ENCODE results near the gene HK1.

DNA sequence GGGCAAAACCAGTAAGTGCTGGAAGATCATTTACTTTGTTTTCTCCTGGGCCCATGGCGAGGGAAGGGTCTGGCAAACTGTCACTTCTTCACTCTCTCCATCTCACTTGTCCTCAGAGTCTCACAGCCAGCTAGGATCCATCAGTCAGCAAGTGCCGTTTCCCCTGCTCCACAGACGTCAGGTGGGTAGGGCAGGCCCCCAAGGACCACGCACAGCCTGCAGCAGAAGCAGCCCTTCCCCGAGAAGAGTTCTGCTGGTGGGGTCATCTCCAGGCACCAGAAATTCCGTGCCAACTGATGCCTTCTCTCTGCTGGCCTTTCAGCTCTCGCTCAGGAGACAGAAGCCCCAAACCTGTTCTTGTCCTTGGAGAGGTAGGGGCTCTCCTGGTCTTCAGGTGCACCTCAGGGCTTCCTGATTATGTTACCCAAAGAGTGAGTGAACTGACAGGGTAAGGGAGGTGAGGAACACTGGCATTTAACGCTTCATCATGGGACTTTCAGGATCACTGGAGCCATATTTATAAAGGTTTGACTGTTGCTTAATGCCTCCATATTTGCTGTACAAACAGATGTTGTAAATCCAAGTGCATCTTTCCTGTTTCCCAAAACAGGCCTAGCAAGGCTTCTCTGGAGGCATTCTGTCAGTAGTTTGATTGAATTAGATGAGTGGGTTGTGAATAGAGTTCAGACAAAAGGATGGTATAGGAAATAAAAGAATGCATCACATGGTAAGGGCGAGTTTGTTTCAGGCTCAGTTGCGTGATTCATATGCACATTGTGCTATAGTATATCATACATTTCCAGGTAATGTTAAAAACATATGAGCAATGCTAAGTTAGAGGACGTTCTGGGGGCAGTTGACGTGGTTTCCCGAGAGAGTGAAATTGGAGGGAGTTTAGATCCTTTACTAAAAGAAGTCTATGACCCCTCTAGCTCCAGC lies 159.3 kb downstream of the HK1 start:
- TF ChIP-seq, protein P1, sequence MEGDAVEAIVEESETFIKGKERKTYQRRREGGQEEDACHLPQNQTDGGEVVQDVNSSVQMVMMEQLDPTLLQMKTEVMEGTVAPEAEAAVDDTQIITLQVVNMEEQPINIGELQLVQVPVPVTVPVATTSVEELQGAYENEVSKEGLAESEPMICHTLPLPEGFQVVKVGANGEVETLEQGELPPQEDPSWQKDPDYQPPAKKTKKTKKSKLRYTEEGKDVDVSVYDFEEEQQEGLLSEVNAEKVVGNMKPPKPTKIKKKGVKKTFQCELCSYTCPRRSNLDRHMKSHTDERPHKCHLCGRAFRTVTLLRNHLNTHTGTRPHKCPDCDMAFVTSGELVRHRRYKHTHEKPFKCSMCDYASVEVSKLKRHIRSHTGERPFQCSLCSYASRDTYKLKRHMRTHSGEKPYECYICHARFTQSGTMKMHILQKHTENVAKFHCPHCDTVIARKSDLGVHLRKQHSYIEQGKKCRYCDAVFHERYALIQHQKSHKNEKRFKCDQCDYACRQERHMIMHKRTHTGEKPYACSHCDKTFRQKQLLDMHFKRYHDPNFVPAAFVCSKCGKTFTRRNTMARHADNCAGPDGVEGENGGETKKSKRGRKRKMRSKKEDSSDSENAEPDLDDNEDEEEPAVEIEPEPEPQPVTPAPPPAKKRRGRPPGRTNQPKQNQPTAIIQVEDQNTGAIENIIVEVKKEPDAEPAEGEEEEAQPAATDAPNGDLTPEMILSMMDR (IDR thresholded peaks at IDR 0.05; ENCODE audit: low read depth, low read length), result no peak
- no peak for TF ChIP-seq EZH2phosphoT487 (IDR thresholded peaks at IDR 0.05; ENCODE audit: low read depth)
